ENCODE results near the gene BYSL.
A peak's percentile ranks its signal among the peaks of the same experiment; 100 is the strongest.

GRCh38 chr6:41936073-41936837 lies 15.0 kb downstream of the BYSL start:
- peak; percentile 77 to 85 for TF ChIP-seq RAD21 (IDR thresholded peaks at IDR 0.05)
- TF ChIP-seq, protein P1, sequence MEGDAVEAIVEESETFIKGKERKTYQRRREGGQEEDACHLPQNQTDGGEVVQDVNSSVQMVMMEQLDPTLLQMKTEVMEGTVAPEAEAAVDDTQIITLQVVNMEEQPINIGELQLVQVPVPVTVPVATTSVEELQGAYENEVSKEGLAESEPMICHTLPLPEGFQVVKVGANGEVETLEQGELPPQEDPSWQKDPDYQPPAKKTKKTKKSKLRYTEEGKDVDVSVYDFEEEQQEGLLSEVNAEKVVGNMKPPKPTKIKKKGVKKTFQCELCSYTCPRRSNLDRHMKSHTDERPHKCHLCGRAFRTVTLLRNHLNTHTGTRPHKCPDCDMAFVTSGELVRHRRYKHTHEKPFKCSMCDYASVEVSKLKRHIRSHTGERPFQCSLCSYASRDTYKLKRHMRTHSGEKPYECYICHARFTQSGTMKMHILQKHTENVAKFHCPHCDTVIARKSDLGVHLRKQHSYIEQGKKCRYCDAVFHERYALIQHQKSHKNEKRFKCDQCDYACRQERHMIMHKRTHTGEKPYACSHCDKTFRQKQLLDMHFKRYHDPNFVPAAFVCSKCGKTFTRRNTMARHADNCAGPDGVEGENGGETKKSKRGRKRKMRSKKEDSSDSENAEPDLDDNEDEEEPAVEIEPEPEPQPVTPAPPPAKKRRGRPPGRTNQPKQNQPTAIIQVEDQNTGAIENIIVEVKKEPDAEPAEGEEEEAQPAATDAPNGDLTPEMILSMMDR (IDR thresholded peaks at IDR 0.05; ENCODE audit: low read depth, low read length, missing input control) = peak; percentile 92
- TF ChIP-seq SP1 (IDR thresholded peaks at IDR 0.05) = no peak
- TF ChIP-seq JUND (IDR thresholded peaks at IDR 0.05) = no peak
- TF ChIP-seq, protein P2, sequence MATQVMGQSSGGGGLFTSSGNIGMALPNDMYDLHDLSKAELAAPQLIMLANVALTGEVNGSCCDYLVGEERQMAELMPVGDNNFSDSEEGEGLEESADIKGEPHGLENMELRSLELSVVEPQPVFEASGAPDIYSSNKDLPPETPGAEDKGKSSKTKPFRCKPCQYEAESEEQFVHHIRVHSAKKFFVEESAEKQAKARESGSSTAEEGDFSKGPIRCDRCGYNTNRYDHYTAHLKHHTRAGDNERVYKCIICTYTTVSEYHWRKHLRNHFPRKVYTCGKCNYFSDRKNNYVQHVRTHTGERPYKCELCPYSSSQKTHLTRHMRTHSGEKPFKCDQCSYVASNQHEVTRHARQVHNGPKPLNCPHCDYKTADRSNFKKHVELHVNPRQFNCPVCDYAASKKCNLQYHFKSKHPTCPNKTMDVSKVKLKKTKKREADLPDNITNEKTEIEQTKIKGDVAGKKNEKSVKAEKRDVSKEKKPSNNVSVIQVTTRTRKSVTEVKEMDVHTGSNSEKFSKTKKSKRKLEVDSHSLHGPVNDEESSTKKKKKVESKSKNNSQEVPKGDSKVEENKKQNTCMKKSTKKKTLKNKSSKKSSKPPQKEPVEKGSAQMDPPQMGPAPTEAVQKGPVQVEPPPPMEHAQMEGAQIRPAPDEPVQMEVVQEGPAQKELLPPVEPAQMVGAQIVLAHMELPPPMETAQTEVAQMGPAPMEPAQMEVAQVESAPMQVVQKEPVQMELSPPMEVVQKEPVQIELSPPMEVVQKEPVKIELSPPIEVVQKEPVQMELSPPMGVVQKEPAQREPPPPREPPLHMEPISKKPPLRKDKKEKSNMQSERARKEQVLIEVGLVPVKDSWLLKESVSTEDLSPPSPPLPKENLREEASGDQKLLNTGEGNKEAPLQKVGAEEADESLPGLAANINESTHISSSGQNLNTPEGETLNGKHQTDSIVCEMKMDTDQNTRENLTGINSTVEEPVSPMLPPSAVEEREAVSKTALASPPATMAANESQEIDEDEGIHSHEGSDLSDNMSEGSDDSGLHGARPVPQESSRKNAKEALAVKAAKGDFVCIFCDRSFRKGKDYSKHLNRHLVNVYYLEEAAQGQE (IDR thresholded peaks at IDR 0.05) = no peak
- no peak for TF ChIP-seq GABPA (IDR thresholded peaks at IDR 0.05 in 1 of 2, conservative IDR thresholded peaks at IDR 0.05 in 1 of 2)
- TF ChIP-seq EGR1 (IDR thresholded peaks at IDR 0.05; ENCODE audit: low read depth in 2 of 2) = no peak
- TF ChIP-seq HNF4A (conservative IDR thresholded peaks at IDR 0.05) = peak; percentile 88 to 91
- TF ChIP-seq YY1 (IDR thresholded peaks at IDR 0.05) = no peak
- TF ChIP-seq, protein P3, sequence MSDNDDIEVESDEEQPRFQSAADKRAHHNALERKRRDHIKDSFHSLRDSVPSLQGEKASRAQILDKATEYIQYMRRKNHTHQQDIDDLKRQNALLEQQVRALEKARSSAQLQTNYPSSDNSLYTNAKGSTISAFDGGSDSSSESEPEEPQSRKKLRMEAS (IDR thresholded peaks at IDR 0.05) = no peak

Data from liver (tissue), 3 donors.